K562 (cell line): ENCODE results near the gene UGT1A3. TPM values are rescaled to one million over a fixed set of nuclear protein-coding genes. Genes with fewer than 3 reads are reported as not detected.

Experiments
- ATAC-seq: fragments of 200-7000 bp; cut with Tn5 transposase; 3 replicates; pipeline ENCODE4 v1.9.1; 2020; ENCODE audit warnings: moderate library complexity
- BruUV-seq: library from RNA; stranded (reverse); fragments of 400-500 nt; replicated peaks from 2 replicates; lab custom pipeline; 2021; lab: Mats Ljungman, UMichigan
- CTCF ChIA-PET: fragments of 300-600 bp; formaldehyde crosslinking; extraction: SDS; loops from one replicate; lab custom pipeline; 2021; ENCODE audit warnings: low intra/inter-chr PET ratio; lab: Yijun Ruan, JAX
- POLR2A ChIA-PET: fragments of 300-600, 350-650 bp; sonication (Branson Sonifier 250); formaldehyde crosslinking; extraction: SDS; loops from one replicate; lab custom pipeline; 2021; ENCODE audit warnings: antibody characterized with exemption, inconsistent platforms; lab: Yijun Ruan, JAX
- DNase-seq, 4 experiments: peaks; one replicate each; pipeline versions ENCODE4 v3.0.0 to v3.0.0-alpha.2; 2011 to 2018; ENCODE audit warnings: low spot score in 3 of 4, mixed read lengths in 3 of 4; ENCODE audit errors: extremely low read depth in 1 of 4
- FAIRE-seq: peaks from 2 replicates; lab custom pipeline; 2011; peaks lifted over from hg19 to GRCh38; lab: Jason Lieb, UNC
- H2AFZ ChIP-seq: 2 replicates; pipeline ENCODE4 v1.6.0; 2011; ENCODE audit warnings: low read depth, low read length, control low read depth, inconsistent platforms
- H3K27ac ChIP-seq: fragments of 200-600 bp; 3 replicates; pipeline ENCODE4 v1.8.0; 2011; ENCODE audit warnings: low read depth, mild to moderate bottlenecking, control low read depth, inconsistent platforms, low read length, moderate library complexity, mixed read lengths; ENCODE audit errors: extremely low read depth
- H3K27me3 ChIP-seq, 2 experiments: fragments of 300-600 bp in 1 of 2; 2 replicates in 1 of 2; 3 replicates in 1 of 2; pipeline versions ENCODE4 v1.6.0 to v1.8.0; 2011; ENCODE audit warnings: inconsistent platforms in 2 of 2, low read length in 2 of 2, mild to moderate bottlenecking in 1 of 2, mixed read lengths in 1 of 2, moderate library complexity in 1 of 2; ENCODE audit not compliant: control insufficient read depth in 2 of 2, insufficient read depth in 2 of 2
- H3K36me3 ChIP-seq: fragments of 300-600 bp; 3 replicates; pipeline ENCODE4 v1.8.0; 2011; ENCODE audit warnings: mild to moderate bottlenecking, low read length, inconsistent platforms; ENCODE audit not compliant: control insufficient read depth, insufficient read depth
- H3K4me1 ChIP-seq, 2 experiments: fragments of 200-600 bp in 1 of 2; replicated peaks in 1 of 2; 2 replicates in 1 of 2; 3 replicates in 1 of 2; pipeline versions ENCODE4 v1.5.1 to v1.8.0; 2011; ENCODE audit warnings: inconsistent platforms in 2 of 2, low read length in 2 of 2, mild to moderate bottlenecking in 1 of 2, mixed read lengths in 1 of 2, moderate library complexity in 1 of 2; ENCODE audit not compliant: control insufficient read depth in 2 of 2, insufficient read depth in 2 of 2
- H3K4me2 ChIP-seq: 2 replicates; pipeline ENCODE4 v1.6.1; 2011; ENCODE audit warnings: low read length, control low read depth, inconsistent platforms, mixed read lengths; ENCODE audit not compliant: insufficient read depth
- H3K4me3 ChIP-seq: fragments of 200-600 bp; sonication (generic), shearing (Covaris generic); 2 replicates; pipeline ENCODE4 v1.5.1; 2016; ENCODE audit warnings: control low read depth, inconsistent platforms
- H3K79me2 ChIP-seq: fragments of 200-600 bp; 3 replicates; pipeline ENCODE4 v1.8.0; 2011; ENCODE audit warnings: low read length, inconsistent platforms; ENCODE audit not compliant: control insufficient read depth, insufficient read depth
- H3K9ac ChIP-seq, 2 experiments: 2 replicates each; pipeline versions ENCODE4 v1.6.0 to v1.6.1; 2011; ENCODE audit warnings: low read depth in 2 of 2, low read length in 2 of 2, control low read depth in 1 of 2, inconsistent platforms in 1 of 2, mild to moderate bottlenecking in 1 of 2, mixed read lengths in 1 of 2; ENCODE audit not compliant: insufficient read depth in 1 of 2
- H3K9me1 ChIP-seq: one replicate; pipeline ENCODE4 v1.6.0; 2011; ENCODE audit warnings: inconsistent platforms, mild to moderate bottlenecking, low read length, moderate library complexity; ENCODE audit not compliant: control insufficient read depth, insufficient read depth
- H3K9me3 ChIP-seq: replicated peaks from 2 replicates; pipeline ENCODE4 v1.5.1; 2011; ENCODE audit warnings: low read depth, low read length, inconsistent platforms; ENCODE audit not compliant: control insufficient read depth, insufficient read depth
- H4K20me1 ChIP-seq: replicated peaks from 2 replicates; pipeline ENCODE4 v1.6.1; 2011; ENCODE audit warnings: low read length, inconsistent platforms, mixed read lengths; ENCODE audit not compliant: control insufficient read depth, insufficient read depth
- ARHGAP35 ChIP-seq: fragments of 450-650 bp; IDR thresholded peaks from 2 replicates; pipeline ENCODE4 v1.6.1; 2018; ENCODE audit not compliant: partially characterized antibody
- CHCHD3 ChIP-seq: fragments of 250-450 bp; sonication (Bioruptor Pico); IDR thresholded peaks from 2 replicates; pipeline ENCODE4 v2.1.2; 2022; ENCODE audit warnings: mild to moderate bottlenecking
- KLF1 ChIP-seq: fragments of 450-650 bp; IDR thresholded peaks from 2 replicates; pipeline ENCODE4 v1.6.1; 2016; ENCODE audit warnings: missing genetic modification characterization, missing compliant biosample characterization
- RBM25 ChIP-seq: fragments of 200-400 bp; formaldehyde crosslinking; IDR thresholded peaks from 2 replicates; pipeline ENCODE4 v1.6.1; 2018; ENCODE audit warnings: low read length, low read depth, moderate library complexity; ENCODE audit not compliant: severe bottlenecking
- XRCC5 ChIP-seq: fragments of 200-400 bp; formaldehyde crosslinking; IDR thresholded peaks from 2 replicates; pipeline ENCODE4 v1.6.1; 2017; ENCODE audit warnings: low read depth, mild to moderate bottlenecking, low read length
- ZNF134 ChIP-seq: fragments of 250-450 bp; sonication (Bioruptor Pico); conservative IDR thresholded peaks from 2 replicates; pipeline ENCODE4 v1.4.0; 2020
- ZNF143 ChIP-seq: sonication (generic); formaldehyde crosslinking; IDR thresholded peaks from 2 replicates; pipeline ENCODE4 v1.9.0; 2022; ENCODE audit warnings: mild to moderate bottlenecking, missing genetic modification reagents
- ZSCAN32 ChIP-seq: fragments of 450-650 bp; formaldehyde crosslinking; IDR thresholded peaks from 2 replicates; pipeline ENCODE4 v1.4.0; 2020; ENCODE audit warnings: mild to moderate bottlenecking, moderate library complexity
- WGBS: fragments of 100-300 bp; shearing (Covaris generic); methylation state at CpG from one replicate; pipeline ENCODE4 v1.1.6; 2016; ENCODE audit warnings: low coverage, mixed read lengths; ENCODE audit not compliant: insufficient coverage; ENCODE audit errors: missing lambda C conversion rate; 5-methylcytosine and 5-hydroxymethylcytosine counted together
- in situ Hi-C: fragments of 300-500 bp; cut with MboI; formaldehyde crosslinking; loops from 4 replicates; pipeline ENCODE4 v1.15.0; 2018; ENCODE audit warnings: inconsistent platforms, mixed read lengths
- intact Hi-C: fragments of 100-400 bp; cut with micrococcal nuclease; formaldehyde crosslinking; loops from 2 replicates; pipeline ENCODE4 v1.14.2; 2022
- polyA plus RNA-seq, 8 experiments: library from polyadenylated mRNA; depleted of rRNA in 4 of 8; stranded (reverse) in 5 of 8; unstranded in 3 of 8; fragments of >200 nt; fragmentation: Nextera tagmentation in 2 of 8; fragmentation: Illumina TruSeq in 1 of 8; extraction: Ambion mirVana in 2 of 8; extraction: Trizol in 1 of 8; gene quantifications; 2 replicates each; pipeline versions ENCODE4 v1.2.1 to v1.2.3, GENCODE V29; 2011 to 2014; ENCODE audit warnings: inconsistent platforms in 1 of 8, missing spikeins in 1 of 8
- total RNA-seq, 7 experiments: library from RNA; depleted of rRNA in 6 of 7; stranded (reverse); fragments of >200 nt in 6 of 7; fragmentation: Illumina TruSeq in 2 of 7; extraction: Trizol in 2 of 7; gene quantifications; 2 replicates each; pipeline versions ENCODE4 v1.2.1 to v1.2.3, GENCODE V29; 2011 to 2021; ENCODE audit warnings: low replicate concordance in 1 of 7
- TF ChIP-seq, protein P1 (sequence below): fragments of 250-450 bp; sonication (Bioruptor Pico); IDR thresholded peaks from 2 replicates; pipeline ENCODE4 v1.5.0; 2021
- TF ChIP-seq, protein P2 (sequence below): fragments of 450-650 bp; IDR thresholded peaks from 2 replicates; pipeline ENCODE4 v1.6.1; 2016; ENCODE audit warnings: low read depth
- TF ChIP-seq, protein P3 (sequence below): sonication (generic); formaldehyde crosslinking; IDR thresholded peaks from 2 replicates; pipeline ENCODE4 v1.8.0; 2022; ENCODE audit warnings: mild to moderate bottlenecking, missing genetic modification reagents

UGT1A3 gene
- total and polyA plus RNA-seq, 9 of the 15 experiments (the other 6 are each of a cell fraction or from before 2014, with no cell fraction given), result not detected

DNA sequence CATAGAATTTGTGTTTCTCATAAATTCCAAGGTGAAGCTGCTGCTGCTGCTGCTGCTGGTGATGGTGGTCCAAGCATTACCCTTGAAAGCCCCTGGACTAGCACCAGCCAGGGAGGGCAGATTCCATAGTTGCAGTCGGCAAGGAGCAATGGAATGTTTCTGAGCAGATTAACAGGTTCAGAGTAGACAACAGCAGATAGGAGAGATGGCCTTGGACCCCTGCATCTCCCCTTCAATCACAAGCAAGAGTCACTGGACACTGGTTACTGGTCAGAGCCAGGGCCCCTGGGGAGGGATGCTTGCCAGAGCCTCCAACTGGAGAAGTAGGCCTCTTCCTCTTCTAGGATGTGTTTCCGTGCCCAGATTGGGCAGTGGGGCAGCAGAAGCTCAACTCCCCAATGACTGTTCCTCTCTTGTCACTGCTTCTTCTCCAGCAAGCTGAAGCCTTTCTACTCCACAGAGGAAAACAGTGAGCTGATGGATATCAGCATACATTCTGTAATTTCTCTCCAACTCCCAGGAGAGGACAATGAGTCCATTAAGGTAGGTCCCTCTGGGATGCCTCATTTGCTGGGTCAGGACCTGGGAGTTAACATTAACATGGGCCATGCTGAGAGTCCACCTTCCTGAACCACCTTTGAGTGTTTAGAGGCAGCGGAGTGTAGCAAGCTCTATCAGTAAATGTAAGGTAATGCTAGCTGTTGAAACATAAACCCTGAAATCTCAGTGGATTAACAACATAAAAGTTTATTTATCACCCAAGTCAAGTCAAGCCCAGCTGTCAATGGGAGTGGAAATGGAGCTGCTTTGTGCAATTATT, 84.6 kb downstream of the UGT1A3 start:
- BruUV-seq, result no TSS peak
- Histone ChIP-seq H3K27me3 (peaks cover 2 to 28% of the 10 kb centered on the region in 2 experiments; a peak in 3 of 5 replicates), H3K9me3 (no peaks in the 10 kb centered on the region), H3K9ac (no peak overlapping the region), H2AFZ (no peak overlapping the region), H4K20me1 (no peaks in the 10 kb centered on the region), H3K4me1 (no peaks in the 10 kb centered on the region; a peak in 1 of 5 replicates), H3K79me2 (no peaks in the 10 kb centered on the region), H3K4me2 (no peak overlapping the region), H3K27ac (no peak overlapping the region), H3K36me3 (no peaks in the 10 kb centered on the region), H3K4me3 (no peak overlapping the region), H3K9me1 (no peaks in the 10 kb centered on the region)
- intact Hi-C loops, result no loop called here
- ChIA-PET CTCF (no interaction called here), POLR2A (interaction anchor here (0.6 to 0.8 kb wide), 2 partner anchors 10 to 167 kb away, joined by 3 to 4 read pairs; no protein-coding TSS in a partner anchor)
- FAIRE-seq (no peak), ATAC-seq (no peak), DNase-seq (no peak)
- in situ Hi-C loops, result no loop called here
- 4% methylated on average over 3 of the region's 3 CpGs for WGBS
- TF ChIP-seq CHCHD3, result no peak
- TF ChIP-seq, protein P1, sequence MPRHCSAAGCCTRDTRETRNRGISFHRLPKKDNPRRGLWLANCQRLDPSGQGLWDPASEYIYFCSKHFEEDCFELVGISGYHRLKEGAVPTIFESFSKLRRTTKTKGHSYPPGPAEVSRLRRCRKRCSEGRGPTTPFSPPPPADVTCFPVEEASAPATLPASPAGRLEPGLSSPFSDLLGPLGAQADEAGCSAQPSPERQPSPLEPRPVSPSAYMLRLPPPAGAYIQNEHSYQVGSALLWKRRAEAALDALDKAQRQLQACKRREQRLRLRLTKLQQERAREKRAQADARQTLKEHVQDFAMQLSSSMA (CRISPR knock-in tag), result no peak
- no peak for TF ChIP-seq KLF1 (tag)
- no peak for TF ChIP-seq ZSCAN32 (CRISPR knock-in tag)
- TF ChIP-seq, protein P2, sequence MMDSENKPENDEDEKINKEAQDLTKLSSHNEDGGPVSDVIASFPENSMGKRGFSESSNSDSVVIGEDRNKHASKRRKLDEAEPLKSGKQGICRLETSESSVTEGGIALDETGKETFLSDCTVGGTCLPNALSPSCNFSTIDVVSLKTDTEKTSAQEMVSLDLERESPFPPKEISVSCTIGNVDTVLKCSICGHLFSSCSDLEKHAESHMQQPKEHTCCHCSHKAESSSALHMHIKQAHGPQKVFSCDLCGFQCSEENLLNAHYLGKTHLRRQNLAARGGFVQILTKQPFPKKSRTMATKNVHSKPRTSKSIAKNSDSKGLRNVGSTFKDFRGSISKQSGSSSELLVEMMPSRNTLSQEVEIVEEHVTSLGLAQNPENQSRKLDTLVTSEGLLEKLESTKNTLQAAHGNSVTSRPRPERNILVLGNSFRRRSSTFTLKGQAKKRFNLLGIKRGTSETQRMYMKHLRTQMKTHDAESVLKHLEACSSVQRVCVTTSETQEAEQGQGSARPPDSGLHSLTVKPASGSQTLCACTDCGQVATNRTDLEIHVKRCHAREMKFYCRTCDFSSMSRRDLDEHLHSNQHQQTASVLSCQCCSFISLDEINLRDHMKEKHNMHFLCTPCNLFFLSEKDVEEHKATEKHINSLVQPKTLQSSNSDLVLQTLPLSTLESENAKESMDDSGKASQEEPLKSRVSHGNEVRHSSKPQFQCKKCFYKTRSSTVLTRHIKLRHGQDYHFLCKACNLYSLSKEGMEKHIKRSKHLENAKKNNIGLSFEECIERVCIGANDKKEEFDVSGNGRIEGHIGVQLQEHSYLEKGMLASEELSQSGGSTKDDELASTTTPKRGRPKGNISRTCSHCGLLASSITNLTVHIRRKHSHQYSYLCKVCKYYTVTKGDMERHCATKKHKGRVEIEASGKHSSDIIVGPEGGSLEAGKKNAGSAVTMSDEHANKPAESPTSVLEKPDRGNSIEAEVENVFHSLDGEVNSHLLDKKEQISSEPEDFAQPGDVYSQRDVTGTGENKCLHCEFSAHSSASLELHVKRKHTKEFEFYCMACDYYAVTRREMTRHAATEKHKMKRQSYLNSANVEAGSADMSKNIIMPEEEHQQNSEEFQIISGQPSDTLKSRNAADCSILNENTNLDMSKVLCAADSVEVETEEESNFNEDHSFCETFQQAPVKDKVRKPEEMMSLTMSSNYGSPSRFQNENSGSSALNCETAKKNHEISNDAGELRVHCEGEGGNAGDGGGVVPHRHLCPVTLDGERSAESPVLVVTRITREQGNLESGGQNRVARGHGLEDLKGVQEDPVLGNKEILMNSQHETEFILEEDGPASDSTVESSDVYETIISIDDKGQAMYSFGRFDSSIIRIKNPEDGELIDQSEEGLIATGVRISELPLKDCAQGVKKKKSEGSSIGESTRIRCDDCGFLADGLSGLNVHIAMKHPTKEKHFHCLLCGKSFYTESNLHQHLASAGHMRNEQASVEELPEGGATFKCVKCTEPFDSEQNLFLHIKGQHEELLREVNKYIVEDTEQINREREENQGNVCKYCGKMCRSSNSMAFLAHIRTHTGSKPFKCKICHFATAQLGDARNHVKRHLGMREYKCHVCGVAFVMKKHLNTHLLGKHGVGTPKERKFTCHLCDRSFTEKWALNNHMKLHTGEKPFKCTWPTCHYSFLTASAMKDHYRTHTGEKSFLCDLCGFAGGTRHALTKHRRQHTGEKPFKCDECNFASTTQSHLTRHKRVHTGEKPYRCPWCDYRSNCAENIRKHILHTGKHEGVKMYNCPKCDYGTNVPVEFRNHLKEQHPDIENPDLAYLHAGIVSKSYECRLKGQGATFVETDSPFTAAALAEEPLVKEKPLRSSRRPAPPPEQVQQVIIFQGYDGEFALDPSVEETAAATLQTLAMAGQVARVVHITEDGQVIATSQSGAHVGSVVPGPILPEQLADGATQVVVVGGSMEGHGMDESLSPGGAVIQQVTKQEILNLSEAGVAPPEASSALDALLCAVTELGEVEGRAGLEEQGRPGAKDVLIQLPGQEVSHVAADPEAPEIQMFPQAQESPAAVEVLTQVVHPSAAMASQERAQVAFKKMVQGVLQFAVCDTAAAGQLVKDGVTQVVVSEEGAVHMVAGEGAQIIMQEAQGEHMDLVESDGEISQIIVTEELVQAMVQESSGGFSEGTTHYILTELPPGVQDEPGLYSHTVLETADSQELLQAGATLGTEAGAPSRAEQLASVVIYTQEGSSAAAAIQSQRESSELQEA, result no peak
- no peak for TF ChIP-seq XRCC5
- TF ChIP-seq ZNF143 (CRISPR knock-in tag), result no peak
- TF ChIP-seq, protein P3, sequence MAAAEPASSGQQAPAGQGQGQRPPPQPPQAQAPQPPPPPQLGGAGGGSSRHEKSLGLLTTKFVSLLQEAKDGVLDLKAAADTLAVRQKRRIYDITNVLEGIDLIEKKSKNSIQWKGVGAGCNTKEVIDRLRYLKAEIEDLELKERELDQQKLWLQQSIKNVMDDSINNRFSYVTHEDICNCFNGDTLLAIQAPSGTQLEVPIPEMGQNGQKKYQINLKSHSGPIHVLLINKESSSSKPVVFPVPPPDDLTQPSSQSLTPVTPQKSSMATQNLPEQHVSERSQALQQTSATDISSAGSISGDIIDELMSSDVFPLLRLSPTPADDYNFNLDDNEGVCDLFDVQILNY (CRISPR knock-in tag), result no peak
- no peak for TF ChIP-seq RBM25
- TF ChIP-seq ARHGAP35, result no peak
- no peak for TF ChIP-seq ZNF134 (CRISPR knock-in tag)
